HFFc6 (cell line): ENCODE results near the gene GABRG3. TPM values are rescaled to one million over a fixed set of nuclear protein-coding genes. Genes with fewer than 3 reads are reported as not detected.

Experiments
- DNase-seq: peaks from one replicate; pipeline ENCODE4 v3.0.0-alpha.2; 2018
- H3K27ac Mint-ChIP-seq: 2 replicates; pipeline ENCODE4 v1.8.0; 2020; ENCODE audit warnings: mild to moderate bottlenecking, mixed read lengths
- H3K27me3 Mint-ChIP-seq: 2 replicates; pipeline ENCODE4 v1.8.0; 2021; ENCODE audit warnings: mild to moderate bottlenecking, moderate library complexity, mixed read lengths; ENCODE audit not compliant: insufficient read depth
- H3K36me3 Mint-ChIP-seq: 2 replicates; pipeline ENCODE4 v1.8.0; 2021; ENCODE audit warnings: low read depth, mixed read lengths
- H3K4me1 Mint-ChIP-seq: 2 replicates; pipeline ENCODE4 v1.8.0; 2020; ENCODE audit warnings: low read depth, mixed read lengths
- H3K4me3 Mint-ChIP-seq: 2 replicates; pipeline ENCODE4 v1.8.0; 2020; ENCODE audit warnings: mild to moderate bottlenecking, moderate library complexity, mixed read lengths
- H3K9me3 Mint-ChIP-seq: 2 replicates; pipeline ENCODE4 v1.8.0; 2020; ENCODE audit warnings: mild to moderate bottlenecking, mixed read lengths
- CTCF ChIP-seq: fragments of 200-600 bp; sonication (generic); IDR thresholded peaks from 2 replicates; pipeline ENCODE4 v1.5.0; 2021; ENCODE audit warnings: antibody characterized with exemption, mild to moderate bottlenecking
- total RNA-seq, 6 experiments: library from RNA; stranded (reverse); fragmentation: NEBNext Ultra II Directional; extraction: Animal tissue kit (Norgen Biotek cat#: 25700); gene quantifications; 2 replicates in 1 of 6; 3 replicates in 5 of 6; pipeline ENCODE4 v1.2.3, GENCODE V29; 2021

Gene GABRG3
- total RNA-seq, 6 experiments from 2014 or later, result not detected

GRCh38 chr15:27512281-27513001 lies 541.5 kb downstream of the GABRG3 start:
- Mint-ChIP-seq H3K4me1 (no peaks in the 10 kb centered on the region), H3K4me3 (no peak overlapping the region), H3K27me3 (no peaks in the 10 kb centered on the region; the same call in 1 of the 2 replicates), H3K36me3 (peaks cover 4% of the 10 kb centered on the region; the same call in 1 of the 2 replicates), H3K9me3 (peaks cover 62% of the 10 kb centered on the region), H3K27ac (no peak overlapping the region)
- no peak for TF ChIP-seq CTCF
- DNase-seq, result no peak

- H3K36me3 Mint-ChIP-seq, result peaks cover 4% of the 10 kb centered on the region; the same call in 1 of the 2 replicates
- H3K27ac Mint-ChIP-seq, result no peak overlapping the region
- peaks cover 59% of the 10 kb centered on the region for H3K9me3 Mint-ChIP-seq
- H3K4me1 Mint-ChIP-seq, result no peaks in the 10 kb centered on the region
- no peak for TF ChIP-seq CTCF
- H3K27me3 Mint-ChIP-seq, result no peaks in the 10 kb centered on the region; the same call in 1 of the 2 replicates
- H3K4me3 Mint-ChIP-seq, result no peak overlapping the region
- DNase-seq, result no peak
Observed at GRCh38 chr15:27514526-27514925, 543.5 kb downstream of the GABRG3 start.

GRCh38 chr15:27527490-27528067 lies 556.6 kb downstream of the GABRG3 start:
- peaks cover 49% of the 10 kb centered on the region for H3K9me3 Mint-ChIP-seq
- no peak for DNase-seq
- H3K27me3 Mint-ChIP-seq, result no peaks in the 10 kb centered on the region

GRCh38 chr15:27529399-27529798 lies 558.4 kb downstream of the GABRG3 start:
- H3K4me1 Mint-ChIP-seq, result no peaks in the 10 kb centered on the region
- H3K9me3 Mint-ChIP-seq, result peaks cover 49% of the 10 kb centered on the region
- H3K27ac Mint-ChIP-seq, result no peak overlapping the region
- H3K27me3 Mint-ChIP-seq, result no peaks in the 10 kb centered on the region
- no peak overlapping the region for H3K4me3 Mint-ChIP-seq
- DNase-seq, result no peak
- no peaks in the 10 kb centered on the region for H3K36me3 Mint-ChIP-seq
- TF ChIP-seq CTCF, result no peak

More at GRCh38 chr15:27527490-27528067, 556.6 kb downstream of the GABRG3 start:
- H3K27ac Mint-ChIP-seq, result no peak overlapping the region
- H3K4me1 Mint-ChIP-seq, result no peaks in the 10 kb centered on the region
- peak; percentile 48 for TF ChIP-seq CTCF
- H3K4me3 Mint-ChIP-seq, result no peak overlapping the region
- no peaks in the 10 kb centered on the region for H3K36me3 Mint-ChIP-seq

GRCh38 chr15:27530994-27531393 lies 560.0 kb downstream of the GABRG3 start:
- H3K27me3 Mint-ChIP-seq, result no peaks in the 10 kb centered on the region
- no peak overlapping the region for H3K27ac Mint-ChIP-seq
- no peak for TF ChIP-seq CTCF
- DNase-seq, result no peak
- peaks cover 45% of the 10 kb centered on the region for H3K9me3 Mint-ChIP-seq
- no peaks in the 10 kb centered on the region for H3K36me3 Mint-ChIP-seq
- no peaks in the 10 kb centered on the region for H3K4me1 Mint-ChIP-seq
- no peak overlapping the region for H3K4me3 Mint-ChIP-seq
